Measurements from ENCODE around the gene CINP.
A peak's percentile ranks its signal among the peaks of the same experiment; 100 is the strongest.
"Not testable (repeated sequence)": the region's sequence is repeated elsewhere in the genome, so short reads cannot be mapped to it uniquely, and the experiment has no call there.

Gene CINP

GRCh38 chr14:102373110-102373509, 10.4 kb upstream of the CINP start:
- H3K4me1 Mint-ChIP-seq (ENCODE audit: low read depth): peaks cover 26% of the 10 kb centered on the region
- DNase-seq (ENCODE audit: low spot score): no peak
- H3K27me3 Mint-ChIP-seq (ENCODE audit: low read depth): no peaks in the 10 kb centered on the region
- H3K4me3 Mint-ChIP-seq: no peak overlapping the region
- H3K27ac Mint-ChIP-seq: no peak overlapping the region
- H3K9me3 Mint-ChIP-seq: no peaks in the 10 kb centered on the region
- H3K36me3 Mint-ChIP-seq (ENCODE audit: low read depth): no peaks in the 10 kb centered on the region

DNA sequence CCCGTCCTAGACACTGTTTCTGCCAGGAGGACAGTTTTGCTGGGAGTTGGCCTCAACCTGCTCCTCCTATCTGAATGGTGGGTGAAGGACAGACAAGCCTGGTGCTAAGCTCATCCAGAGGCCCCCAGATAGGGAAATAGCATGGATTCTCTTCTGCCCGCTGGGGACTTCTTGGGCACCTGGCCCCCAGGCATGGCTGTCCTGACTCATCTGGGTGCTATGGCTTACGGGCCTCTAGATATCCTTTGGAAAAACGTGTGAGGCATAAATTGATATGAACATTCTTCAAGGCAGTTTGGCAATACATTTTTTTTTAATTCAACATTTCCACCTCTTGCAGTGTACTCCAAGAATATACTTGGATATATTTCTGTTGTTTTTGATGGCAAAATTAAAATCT, 8.7 kb upstream of the CINP start:
- no peaks in the 10 kb centered on the region for H3K36me3 Mint-ChIP-seq (ENCODE audit: low read depth)
- H3K9me3 Mint-ChIP-seq: no peaks in the 10 kb centered on the region
- H3K27ac Mint-ChIP-seq: no peak overlapping the region
- no peak for DNase-seq (ENCODE audit: low spot score)
- no peak overlapping the region for H3K4me3 Mint-ChIP-seq
- H3K27me3 Mint-ChIP-seq (ENCODE audit: low read depth): no peaks in the 10 kb centered on the region
- peaks cover 24% of the 10 kb centered on the region for H3K4me1 Mint-ChIP-seq (ENCODE audit: low read depth)

DNA sequence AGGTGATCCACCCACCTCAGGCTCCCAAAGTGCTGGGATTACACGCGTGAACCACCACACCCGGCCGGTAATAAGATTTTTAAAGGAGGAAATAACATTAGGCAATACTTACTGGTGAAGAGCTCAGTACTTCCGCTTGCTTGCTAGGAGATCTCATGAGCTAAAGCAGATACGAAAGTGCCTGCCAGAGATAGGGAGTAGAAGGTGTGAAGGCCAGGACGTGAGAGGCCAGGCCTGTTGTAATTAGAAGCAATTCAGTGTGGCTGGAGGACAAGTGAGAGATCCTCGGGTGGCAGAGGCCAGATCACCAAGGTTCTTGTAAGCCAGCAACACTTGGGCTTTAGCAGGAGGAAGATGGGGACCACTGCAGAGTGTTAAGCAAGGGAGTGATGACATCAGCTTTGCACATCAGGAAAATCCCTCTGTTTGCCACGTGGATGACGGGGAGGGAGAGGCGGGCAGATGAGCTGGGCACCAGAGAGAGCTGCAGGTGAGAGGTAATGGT, 7.7 kb upstream of the CINP start:
- no peak for DNase-seq (ENCODE audit: low spot score)
- peak overlapping the region; percentile 40 for H3K27ac Mint-ChIP-seq
- H3K9me3 Mint-ChIP-seq: no peaks in the 10 kb centered on the region
- no peaks in the 10 kb centered on the region for H3K36me3 Mint-ChIP-seq (ENCODE audit: low read depth)
- peaks cover 23% of the 10 kb centered on the region for H3K4me1 Mint-ChIP-seq (ENCODE audit: low read depth)
- no peak overlapping the region for H3K4me3 Mint-ChIP-seq
- no peaks in the 10 kb centered on the region for H3K27me3 Mint-ChIP-seq (ENCODE audit: low read depth)

- Mint-ChIP-seq H3K4me1 (ENCODE audit: low read depth) (peaks cover 23% of the 10 kb centered on the region), H3K27me3 (ENCODE audit: low read depth) (no peaks in the 10 kb centered on the region), H3K36me3 (ENCODE audit: low read depth) (no peaks in the 10 kb centered on the region), H3K27ac (peak overlapping the region; percentile 88), H3K4me3 (no peak overlapping the region), H3K9me3 (no peaks in the 10 kb centered on the region)
- peak; percentile 41 for DNase-seq (ENCODE audit: low spot score)
Observed at GRCh38 chr14:102363182-102363943, 673 bp upstream of the CINP start.

DNA sequence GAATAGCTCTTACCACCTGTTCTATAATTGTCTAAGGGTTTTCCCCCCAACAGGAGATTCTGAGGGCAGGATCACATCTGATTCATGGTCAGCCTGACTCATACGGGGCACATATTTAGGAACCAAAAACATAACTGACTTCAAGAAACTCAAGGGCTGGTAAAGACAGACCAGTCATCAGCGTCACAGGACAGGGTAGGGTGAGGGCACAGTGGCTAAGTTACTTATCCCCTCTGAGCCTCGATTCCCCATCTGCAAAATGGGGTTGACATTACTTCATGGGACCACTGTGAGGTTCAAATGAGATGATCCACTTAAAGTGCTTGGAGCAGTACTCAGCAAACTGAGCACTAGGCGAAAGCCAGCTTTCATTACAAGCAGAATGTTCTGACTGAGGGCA, 606 bp downstream of the CINP start:
- peak; percentile 67 for DNase-seq (ENCODE audit: low spot score)
- H3K4me3 Mint-ChIP-seq: peak overlapping the region; percentile 93
- no peaks in the 10 kb centered on the region for H3K27me3 Mint-ChIP-seq (ENCODE audit: low read depth)
- peaks cover 17% of the 10 kb centered on the region for H3K4me1 Mint-ChIP-seq (ENCODE audit: low read depth)
- no peaks in the 10 kb centered on the region for H3K9me3 Mint-ChIP-seq
- H3K36me3 Mint-ChIP-seq (ENCODE audit: low read depth): peaks cover 6% of the 10 kb centered on the region
- H3K27ac Mint-ChIP-seq: peak overlapping the region; percentile 90

DNA sequence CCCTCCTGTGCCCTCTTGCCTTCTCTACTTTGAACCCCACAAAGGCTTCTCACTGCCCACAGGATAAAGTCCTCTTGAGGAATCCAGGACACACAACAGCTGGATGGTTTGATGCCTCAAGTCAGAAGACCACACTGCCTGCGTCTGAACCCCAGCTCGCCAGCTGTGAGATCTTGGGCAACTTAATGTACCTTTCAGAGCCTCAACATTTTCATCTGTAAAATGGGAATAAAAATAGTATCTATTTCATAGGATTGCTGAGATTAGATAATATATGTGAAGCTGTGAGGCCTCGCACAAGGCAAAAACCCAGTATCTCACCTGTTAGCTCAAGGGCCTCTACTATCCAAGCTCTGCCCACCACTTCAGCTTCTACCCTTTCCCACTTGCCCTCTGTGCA, 2.3 kb downstream of the CINP start:
- peaks cover 17% of the 10 kb centered on the region for H3K4me1 Mint-ChIP-seq (ENCODE audit: low read depth)
- no peak overlapping the region for H3K27ac Mint-ChIP-seq
- no peak overlapping the region for H3K4me3 Mint-ChIP-seq
- peaks cover 12% of the 10 kb centered on the region for H3K36me3 Mint-ChIP-seq (ENCODE audit: low read depth)
- H3K27me3 Mint-ChIP-seq (ENCODE audit: low read depth): no peaks in the 10 kb centered on the region
- no peaks in the 10 kb centered on the region for H3K9me3 Mint-ChIP-seq
- DNase-seq (ENCODE audit: low spot score): no peak

- no peaks in the 10 kb centered on the region for H3K9me3 Mint-ChIP-seq
- peaks cover 17% of the 10 kb centered on the region for H3K4me1 Mint-ChIP-seq (ENCODE audit: low read depth)
- H3K36me3 Mint-ChIP-seq (ENCODE audit: low read depth): peaks cover 12% of the 10 kb centered on the region
- no peaks in the 10 kb centered on the region for H3K27me3 Mint-ChIP-seq (ENCODE audit: low read depth)
- no peak overlapping the region for H3K4me3 Mint-ChIP-seq
- DNase-seq (ENCODE audit: low spot score): no peak
- H3K27ac Mint-ChIP-seq: no peak overlapping the region
Observed at GRCh38 chr14:102359341-102359740, 3.3 kb downstream of the CINP start.

DNA sequence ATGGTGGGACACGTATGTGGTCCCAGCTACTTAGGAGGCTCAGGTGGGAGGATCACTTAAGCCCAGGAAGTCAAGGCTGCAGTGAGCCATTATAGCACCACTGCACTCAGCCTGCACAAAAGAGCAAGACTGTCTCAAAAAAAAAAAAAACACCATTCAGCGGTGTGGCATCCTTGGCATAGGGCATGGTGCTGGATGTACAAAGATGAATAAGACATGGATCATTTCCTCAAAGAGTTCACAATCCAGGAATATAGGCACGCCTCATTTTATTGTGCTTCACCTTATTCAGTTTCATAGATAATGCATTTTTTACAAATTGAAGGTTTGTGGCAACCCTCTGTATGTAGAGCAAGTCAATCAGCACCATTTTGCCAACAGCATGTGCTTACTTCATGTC, 6.4 kb downstream of the CINP start:
- DNase-seq (ENCODE audit: low spot score): no peak
- peaks cover 5% of the 10 kb centered on the region for H3K4me1 Mint-ChIP-seq (ENCODE audit: low read depth)
- no peaks in the 10 kb centered on the region for H3K9me3 Mint-ChIP-seq
- no peak overlapping the region for H3K4me3 Mint-ChIP-seq
- H3K27me3 Mint-ChIP-seq (ENCODE audit: low read depth): no peaks in the 10 kb centered on the region
- H3K27ac Mint-ChIP-seq: no peak overlapping the region
- peaks cover 19% of the 10 kb centered on the region for H3K36me3 Mint-ChIP-seq (ENCODE audit: low read depth)

DNA sequence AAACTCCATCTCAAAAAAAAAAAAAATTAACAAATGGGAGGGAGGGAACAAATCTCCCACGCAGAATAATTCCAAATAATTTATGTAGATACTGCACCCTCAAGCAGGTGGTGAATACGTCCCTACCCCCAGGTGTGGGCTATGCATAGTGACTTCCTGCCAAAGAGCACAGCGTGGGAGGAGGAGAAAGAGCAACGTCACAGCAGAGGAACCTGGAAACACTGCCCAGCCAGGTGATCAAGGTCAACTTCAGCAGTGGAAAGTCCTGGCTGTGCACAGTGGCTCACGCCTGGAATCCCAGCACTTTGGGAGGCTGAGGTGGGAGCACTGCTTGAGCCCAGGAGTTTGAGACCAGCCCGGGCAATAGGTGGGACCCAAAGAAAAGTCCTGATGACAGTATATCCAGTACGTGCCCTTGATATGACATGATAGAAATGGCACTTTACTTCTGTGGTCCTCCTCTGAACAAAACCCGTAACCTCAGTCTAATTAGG, 9.5 kb downstream of the CINP start:
- H3K27me3 Mint-ChIP-seq (ENCODE audit: low read depth): no peaks in the 10 kb centered on the region
- DNase-seq (ENCODE audit: low spot score): no peak
- peaks cover 28% of the 10 kb centered on the region for H3K36me3 Mint-ChIP-seq (ENCODE audit: low read depth)
- H3K4me3 Mint-ChIP-seq: no peak overlapping the region
- H3K4me1 Mint-ChIP-seq (ENCODE audit: low read depth): no peaks in the 10 kb centered on the region
- H3K27ac Mint-ChIP-seq: no peak overlapping the region
- no peaks in the 10 kb centered on the region for H3K9me3 Mint-ChIP-seq

GRCh38 chr14:102352213-102352612, 10.5 kb downstream of the CINP start:
- no peaks in the 10 kb centered on the region for H3K4me1 Mint-ChIP-seq (ENCODE audit: low read depth)
- no peak overlapping the region for H3K4me3 Mint-ChIP-seq
- H3K9me3 Mint-ChIP-seq: no peaks in the 10 kb centered on the region
- no peak overlapping the region for H3K27ac Mint-ChIP-seq
- H3K27me3 Mint-ChIP-seq (ENCODE audit: low read depth): no peaks in the 10 kb centered on the region
- no peak for DNase-seq (ENCODE audit: low spot score)
- peaks cover 28% of the 10 kb centered on the region for H3K36me3 Mint-ChIP-seq (ENCODE audit: low read depth)

- DNase-seq (ENCODE audit: low spot score); H3K4me3 Mint-ChIP-seq; H3K9me3 Mint-ChIP-seq; H3K27ac Mint-ChIP-seq; H3K4me1 Mint-ChIP-seq (ENCODE audit: low read depth); H3K27me3 Mint-ChIP-seq (ENCODE audit: low read depth): not testable (repeated sequence)
- peaks cover 25% of the 10 kb centered on the region for H3K36me3 Mint-ChIP-seq (ENCODE audit: low read depth)
Observed at GRCh38 chr14:102351593-102351992, 11.1 kb downstream of the CINP start.

GRCh38 chr14:102351023-102351422, 11.7 kb downstream of the CINP start:
- no peak overlapping the region for H3K4me3 Mint-ChIP-seq
- DNase-seq (ENCODE audit: low spot score): no peak
- no peaks in the 10 kb centered on the region for H3K9me3 Mint-ChIP-seq
- H3K36me3 Mint-ChIP-seq (ENCODE audit: low read depth): peaks cover 24% of the 10 kb centered on the region
- H3K4me1 Mint-ChIP-seq (ENCODE audit: low read depth): no peaks in the 10 kb centered on the region
- H3K27ac Mint-ChIP-seq: no peak overlapping the region
- H3K27me3 Mint-ChIP-seq (ENCODE audit: low read depth): no peaks in the 10 kb centered on the region

DNA sequence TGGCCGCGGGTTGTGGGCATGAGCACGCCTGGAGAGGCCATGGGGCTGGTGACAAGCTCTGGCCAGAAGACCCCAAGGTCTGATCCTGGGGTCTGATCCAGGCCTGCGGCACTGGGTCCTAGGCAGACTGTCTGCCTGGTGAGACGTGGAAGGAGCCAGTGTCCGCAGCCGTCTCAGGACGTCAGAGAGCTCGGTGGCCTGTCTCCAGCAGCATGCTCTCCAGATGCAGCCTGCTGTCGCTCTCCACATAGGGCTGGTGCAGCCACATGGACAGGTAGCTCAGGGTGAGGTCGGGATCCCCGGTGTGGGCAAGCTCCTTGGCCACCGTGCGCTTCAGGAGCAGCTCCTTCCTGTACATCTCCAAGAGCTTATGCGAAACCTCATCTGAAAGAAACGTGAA, 14.3 kb downstream of the CINP start:
- Mint-ChIP-seq H3K27ac (no peak overlapping the region), H3K4me3 (no peak overlapping the region), H3K9me3 (no peaks in the 10 kb centered on the region), H3K27me3 (ENCODE audit: low read depth) (no peaks in the 10 kb centered on the region), H3K4me1 (ENCODE audit: low read depth) (no peaks in the 10 kb centered on the region), H3K36me3 (ENCODE audit: low read depth) (peaks cover 30% of the 10 kb centered on the region)
- no peak for DNase-seq (ENCODE audit: low spot score)

DNA sequence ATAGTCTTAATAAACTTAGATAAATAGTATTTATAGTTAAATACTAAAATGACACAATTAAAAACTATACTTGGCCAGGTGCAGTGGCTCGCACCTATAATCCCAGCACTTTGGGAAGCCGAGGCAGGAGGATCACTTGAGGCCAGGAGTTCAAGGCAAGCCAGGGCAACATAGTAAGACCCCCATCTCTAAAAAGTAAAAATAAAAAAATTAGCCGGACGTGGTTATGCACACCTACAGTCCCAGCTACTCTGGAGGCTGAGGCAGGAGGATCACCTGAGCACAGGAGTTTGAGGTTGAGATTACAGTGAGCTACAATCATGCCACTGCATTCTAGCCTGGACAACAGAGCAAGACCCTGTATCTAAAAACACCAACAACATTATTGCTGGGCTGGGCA, 16.0 kb downstream of the CINP start:
- DNase-seq (ENCODE audit: low spot score): no peak
- Mint-ChIP-seq H3K27me3 (ENCODE audit: low read depth) (no peaks in the 10 kb centered on the region), H3K27ac (no peak overlapping the region), H3K4me3 (no peak overlapping the region), H3K36me3 (ENCODE audit: low read depth) (peaks cover 27% of the 10 kb centered on the region), H3K9me3 (no peaks in the 10 kb centered on the region), H3K4me1 (ENCODE audit: low read depth) (no peaks in the 10 kb centered on the region)

DNA sequence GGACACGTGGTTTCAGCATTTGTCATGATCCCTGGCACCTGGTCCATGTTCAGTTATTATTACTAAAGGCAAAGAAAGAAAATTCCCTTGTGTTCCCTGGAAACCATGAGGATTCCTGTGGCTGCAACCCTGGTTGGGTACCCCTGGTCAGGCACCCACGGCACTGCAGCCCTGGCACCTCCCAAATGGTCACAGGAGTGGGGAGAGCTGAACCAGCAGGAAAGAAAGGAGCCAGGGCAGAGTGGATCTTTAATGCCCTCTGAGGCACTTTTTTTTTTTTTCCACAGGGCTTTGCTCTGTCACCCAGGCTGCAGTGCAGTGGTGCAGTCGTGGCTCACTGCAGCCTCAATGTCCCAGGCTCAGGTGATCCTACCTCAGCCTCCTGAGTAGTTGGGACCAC, 17.5 kb downstream of the CINP start:
- peaks cover 31% of the 10 kb centered on the region for H3K36me3 Mint-ChIP-seq (ENCODE audit: low read depth)
- no peak for DNase-seq (ENCODE audit: low spot score)

More for the DNA sequence above, 17.5 kb downstream of the CINP start:
- H3K27me3 Mint-ChIP-seq (ENCODE audit: low read depth): no peaks in the 10 kb centered on the region
- no peaks in the 10 kb centered on the region for H3K9me3 Mint-ChIP-seq
- no peak overlapping the region for H3K4me3 Mint-ChIP-seq
- no peak overlapping the region for H3K27ac Mint-ChIP-seq
- no peaks in the 10 kb centered on the region for H3K4me1 Mint-ChIP-seq (ENCODE audit: low read depth)
